PC-3 (cell line): Measurements from ENCODE around the gene C9orf72. TPM values are rescaled to one million over a fixed set of nuclear protein-coding genes. Genes with fewer than 3 reads are reported as not detected.

Source experiments
- ATAC-seq: fragments of 200-7000 bp; cut with Tn5 transposase; 2 replicates; pipeline ENCODE4 v1.9.1; 2020; ENCODE audit warnings: mild to moderate bottlenecking, moderate library complexity
- BruUV-seq: library from RNA; stranded (reverse); fragments of 400-500 nt; replicated peaks from 2 replicates; lab custom pipeline; 2021; lab: Mats Ljungman, UMichigan
- CTCF ChIA-PET: fragments of 300-600 bp; sonication (Branson Sonifier 250); formaldehyde crosslinking; loops from one replicate; lab custom pipeline; 2022; ENCODE audit warnings: antibody characterized with exemption; lab: Charles Lee
- POLR2A ChIA-PET: fragments of 300-600 bp; sonication (Branson Sonifier 250); formaldehyde crosslinking; loops from one replicate; lab custom pipeline; 2022; ENCODE audit warnings: antibody characterized with exemption; ENCODE audit not compliant: unreplicated experiment; lab: Charles Lee
- DNase-seq: peaks from one replicate; pipeline ENCODE4 v3.0.0-alpha.2; 2015
- H2AFZ ChIP-seq: fragments of 300-600 bp; sonication (generic); 2 replicates; pipeline ENCODE4 v1.6.0; 2016; ENCODE audit warnings: antibody characterized with exemption, low read length
- H3F3A ChIP-seq: fragments of 300-600 bp; sonication (generic); one replicate; pipeline ENCODE4 v1.6.0; 2017; ENCODE audit warnings: antibody characterized with exemption, low read length, control low read depth, mild to moderate bottlenecking; ENCODE audit not compliant: unreplicated experiment
- H3K27ac ChIP-seq: fragments of 300-600 bp; sonication (generic); 2 replicates; pipeline ENCODE4 v1.5.1; 2016; ENCODE audit warnings: mild to moderate bottlenecking, low read length
- H3K27me3 ChIP-seq: fragments of 300-600 bp; sonication (generic); 2 replicates; pipeline ENCODE4 v1.6.1; 2016; ENCODE audit warnings: low read length, mixed read lengths
- H3K36me3 ChIP-seq: fragments of 300-600 bp; sonication (generic); 2 replicates; pipeline ENCODE4 v1.6.1; 2016; ENCODE audit warnings: low read depth, mixed run types, low read length, mixed read lengths
- H3K4me1 ChIP-seq: fragments of 300-600 bp; sonication (generic); 2 replicates; pipeline ENCODE4 v1.5.1; 2016; ENCODE audit warnings: low read length; ENCODE audit not compliant: insufficient read depth
- H3K4me2 ChIP-seq: fragments of 300-600 bp; sonication (generic); 2 replicates; pipeline ENCODE4 v1.6.0; 2016; ENCODE audit warnings: low read length
- H3K4me3 ChIP-seq: fragments of 300-600 bp; sonication (generic); 2 replicates; pipeline ENCODE4 v1.5.1; 2016; ENCODE audit warnings: mild to moderate bottlenecking, low read length, mixed read lengths
- H3K79me2 ChIP-seq: fragments of 300-600 bp; sonication (generic); 2 replicates; pipeline ENCODE4 v1.6.1; 2017; ENCODE audit warnings: low read length, mixed read lengths
- H3K9ac ChIP-seq: fragments of 300-600 bp; sonication (generic); 2 replicates; pipeline ENCODE4 v1.6.0; 2016; ENCODE audit warnings: mild to moderate bottlenecking, low read length
- H3K9me2 ChIP-seq: fragments of 300-600 bp; sonication (generic); replicated peaks from 2 replicates; pipeline ENCODE4 v1.6.1; 2016; ENCODE audit warnings: mixed run types, low read length, mixed read lengths
- H3K9me3 ChIP-seq: fragments of 300-600 bp; sonication (generic); 2 replicates; pipeline ENCODE4 v1.6.1; 2016; ENCODE audit warnings: low read length, mixed read lengths
- H4K20me1 ChIP-seq: fragments of 300-600 bp; sonication (generic); 2 replicates; pipeline ENCODE4 v1.6.1; 2016; ENCODE audit warnings: low read length, mixed read lengths
- EZH2 ChIP-seq: fragments of 300-600 bp; sonication (generic); IDR thresholded peaks from one replicate; pipeline ENCODE4 v1.6.1; 2017; ENCODE audit warnings: antibody characterized with exemption, mild to moderate bottlenecking, low read length; ENCODE audit not compliant: unreplicated experiment
- EZH2phosphoT487 ChIP-seq: fragments of 300-600 bp; sonication (generic); IDR thresholded peaks from 2 replicates; pipeline ENCODE4 v1.6.1; 2018; ENCODE audit warnings: mild to moderate bottlenecking, antibody characterized with exemption, low read length, borderline replicate concordance
- intact Hi-C: fragments of 100-400 bp; cut with micrococcal nuclease; formaldehyde crosslinking; loops from 2 replicates; pipeline ENCODE4 v1.9.0; 2023
- total RNA-seq: library from RNA; depleted of rRNA; stranded (reverse); fragments of >200 nt; gene quantifications from 2 replicates; pipeline ENCODE4 v1.2.3, GENCODE V29; 2014
- TF ChIP-seq, protein P1 (sequence below): fragments of 300-600 bp; sonication (generic); conservative IDR thresholded peaks from 2 replicates; pipeline ENCODE4 v1.5.1; 2017; ENCODE audit warnings: antibody characterized with exemption, low read depth, mild to moderate bottlenecking, low read length

The C9orf72 gene
- total RNA-seq, 1 experiment from 2014 or later = 10.4 TPM

DNA sequence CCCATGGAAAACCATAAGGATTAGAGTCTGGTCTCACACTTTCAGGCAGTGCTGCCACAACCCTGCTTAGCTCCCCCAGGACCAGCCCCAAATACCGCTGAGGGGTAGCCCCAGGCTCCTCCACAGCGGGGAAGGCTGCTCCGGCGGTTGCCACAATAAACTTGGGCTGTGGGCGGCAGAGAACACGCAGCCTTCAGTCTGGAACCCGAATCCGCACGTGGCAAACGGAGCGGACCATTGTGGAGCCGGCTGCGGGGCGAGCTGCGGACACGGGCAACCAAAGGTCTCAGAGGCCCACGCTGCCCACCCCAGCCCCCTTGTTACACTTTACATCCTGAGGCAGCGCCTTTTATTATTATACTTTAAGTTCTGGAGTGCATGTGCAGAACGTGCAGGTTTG is 37.3 kb upstream of the C9orf72 start:
- Histone ChIP-seq H3K27me3 (no peaks in the 10 kb centered on the region), H3K79me2 (no peaks in the 10 kb centered on the region), H3K4me3 (no peak overlapping the region), H4K20me1 (no peaks in the 10 kb centered on the region), H3K4me2 (no peak overlapping the region), H3K27ac (no peak overlapping the region), H3K36me3 (no peaks in the 10 kb centered on the region), H3K9me2 (no peaks in the 10 kb centered on the region), H3F3A (no peaks in the 10 kb centered on the region), H3K4me1 (no peaks in the 10 kb centered on the region), H2AFZ (no peak overlapping the region), H3K9me3 (no peaks in the 10 kb centered on the region), H3K9ac (no peak overlapping the region)
- intact Hi-C loops = no loop called here
- BruUV-seq = no TSS peak
- DNase-seq (no peak), ATAC-seq (no peak)
- ChIA-PET CTCF (no interaction called here), POLR2A (no interaction called here)
- TF ChIP-seq, protein P1, sequence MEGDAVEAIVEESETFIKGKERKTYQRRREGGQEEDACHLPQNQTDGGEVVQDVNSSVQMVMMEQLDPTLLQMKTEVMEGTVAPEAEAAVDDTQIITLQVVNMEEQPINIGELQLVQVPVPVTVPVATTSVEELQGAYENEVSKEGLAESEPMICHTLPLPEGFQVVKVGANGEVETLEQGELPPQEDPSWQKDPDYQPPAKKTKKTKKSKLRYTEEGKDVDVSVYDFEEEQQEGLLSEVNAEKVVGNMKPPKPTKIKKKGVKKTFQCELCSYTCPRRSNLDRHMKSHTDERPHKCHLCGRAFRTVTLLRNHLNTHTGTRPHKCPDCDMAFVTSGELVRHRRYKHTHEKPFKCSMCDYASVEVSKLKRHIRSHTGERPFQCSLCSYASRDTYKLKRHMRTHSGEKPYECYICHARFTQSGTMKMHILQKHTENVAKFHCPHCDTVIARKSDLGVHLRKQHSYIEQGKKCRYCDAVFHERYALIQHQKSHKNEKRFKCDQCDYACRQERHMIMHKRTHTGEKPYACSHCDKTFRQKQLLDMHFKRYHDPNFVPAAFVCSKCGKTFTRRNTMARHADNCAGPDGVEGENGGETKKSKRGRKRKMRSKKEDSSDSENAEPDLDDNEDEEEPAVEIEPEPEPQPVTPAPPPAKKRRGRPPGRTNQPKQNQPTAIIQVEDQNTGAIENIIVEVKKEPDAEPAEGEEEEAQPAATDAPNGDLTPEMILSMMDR = no peak
- no peak for TF ChIP-seq EZH2
- no peak for TF ChIP-seq EZH2phosphoT487

GRCh38 chr9:27602954-27603353 is 29.7 kb upstream of the C9orf72 start:
- Histone ChIP-seq H3K9me2 (no peaks in the 10 kb centered on the region), H3K27ac (no peak overlapping the region), H3K9ac (no peak overlapping the region), H4K20me1 (no peaks in the 10 kb centered on the region), H3F3A (no peaks in the 10 kb centered on the region), H3K4me1 (no peaks in the 10 kb centered on the region), H2AFZ (no peak overlapping the region), H3K4me3 (no peak overlapping the region), H3K79me2 (no peaks in the 10 kb centered on the region), H3K4me2 (no peak overlapping the region), H3K9me3 (no peaks in the 10 kb centered on the region), H3K36me3 (no peaks in the 10 kb centered on the region), H3K27me3 (no peaks in the 10 kb centered on the region)
- TF ChIP-seq, protein P1 = no peak
- TF ChIP-seq EZH2phosphoT487 (no peak), EZH2 (no peak)
- BruUV-seq = no TSS peak
- CTCF ChIA-PET = no interaction called here
- intact Hi-C loops = loop anchor here (10.0 kb wide), 1 partner anchor 122 kb away; no protein-coding TSS in a partner anchor
- no peak for ATAC-seq
- POLR2A ChIA-PET = no interaction called here
- DNase-seq = no peak

- intact Hi-C loops = loop anchor here (10.0 kb wide), 1 partner anchor 122 kb away; no protein-coding TSS in a partner anchor
- no peak overlapping the region for H3K27ac ChIP-seq
- TF ChIP-seq EZH2 = no peak
Measured at GRCh38 chr9:27602142-27602861, 29.0 kb upstream of the C9orf72 start.

More at GRCh38 chr9:27602142-27602861, 29.0 kb upstream of the C9orf72 start:
- Histone ChIP-seq H3K4me1 (no peaks in the 10 kb centered on the region), H3K9me3 (no peaks in the 10 kb centered on the region), H3K79me2 (no peaks in the 10 kb centered on the region), H3K4me2 (no peak overlapping the region), H3K9me2 (no peaks in the 10 kb centered on the region), H3F3A (no peaks in the 10 kb centered on the region), H3K27me3 (no peaks in the 10 kb centered on the region), H2AFZ (no peak overlapping the region), H3K9ac (no peak overlapping the region), H3K36me3 (no peaks in the 10 kb centered on the region), H3K4me3 (no peak overlapping the region), H4K20me1 (no peaks in the 10 kb centered on the region)
- no peak for DNase-seq
- ATAC-seq = no peak
- BruUV-seq = no TSS peak
- ChIA-PET POLR2A (no interaction called here), CTCF (no interaction called here)
